ENCODE results near the gene CREB3L2.

- TF ChIP-seq EP300 (IDR thresholded peaks at IDR 0.05; ENCODE audit: low read depth) (no peak), POLR2A (IDR thresholded peaks at IDR 0.05) (no peak), CTCF (IDR thresholded peaks at IDR 0.05) (no peak)
These were observed 43.0 kb upstream of the CREB3L2 start for GRCh38 chr7:138044897-138045296.
